ENCODE results near the gene MBNL1. TPM values are rescaled to one million over a fixed set of nuclear protein-coding genes. Genes with fewer than 3 reads are reported as not detected.
"Not testable (repeated sequence)": the region's sequence is repeated elsewhere in the genome, so short reads cannot be mapped to it uniquely, and the experiment has no call there.

Gene MBNL1
- total RNA-seq, 2 donors from 2014 or later = 1.3 to 4.9 TPM

GRCh38 chr3:152333928-152334327 lies 65.2 kb downstream of the MBNL1 start:
- H3K9ac ChIP-seq (ENCODE audit: extremely low read depth, low read length, poor library complexity, severe bottlenecking) = no peak overlapping the region
- no peak overlapping the region for H3K27ac ChIP-seq (ENCODE audit: low read depth, low read length)
- no peaks in the 10 kb centered on the region for H3K36me3 ChIP-seq (ENCODE audit: control insufficient read depth, insufficient read depth, low read length)
- H3K4me1 ChIP-seq (ENCODE audit: control insufficient read depth, insufficient read depth, low read length) = no peaks in the 10 kb centered on the region
- Mint-ChIP-seq H3K36me3 (ENCODE audit: low read depth) (no peaks in the 10 kb centered on the region), H3K9me3 (no peaks in the 10 kb centered on the region), H3K27ac (no peak overlapping the region), H3K4me3 (no peak overlapping the region), H3K4me1 (no peaks in the 10 kb centered on the region), H3K27me3 (ENCODE audit: insufficient read depth) (no peaks in the 10 kb centered on the region)
- WGBS, 2 experiments (ENCODE audit: insufficient coverage in 1 of 2, insufficient read length in 1 of 2) = 96 to 100% methylated on average over 1 of the region's 1 CpG
- H3K4me3 ChIP-seq (ENCODE audit: low read length) = no peak overlapping the region
- H3K9me3 ChIP-seq (ENCODE audit: control insufficient read depth, low read length) = no peaks in the 10 kb centered on the region
- no peaks in the 10 kb centered on the region for H3K27me3 ChIP-seq (ENCODE audit: control insufficient read depth, insufficient read depth, low read length, poor library complexity, severe bottlenecking)
- DNase-seq = no peak
- no peak for TF ChIP-seq CTCF (conservative IDR thresholded peaks at IDR 0.05)

GRCh38 chr3:152334761-152335160 lies 66.0 kb downstream of the MBNL1 start:
- no peaks in the 10 kb centered on the region for H3K36me3 Mint-ChIP-seq (ENCODE audit: low read depth)
- H3K9me3 Mint-ChIP-seq = no peaks in the 10 kb centered on the region
- Histone ChIP-seq H3K4me1 (ENCODE audit: control insufficient read depth, insufficient read depth, low read length) (no peaks in the 10 kb centered on the region), H3K36me3 (ENCODE audit: control insufficient read depth, insufficient read depth, low read length) (no peaks in the 10 kb centered on the region), H3K4me3 (ENCODE audit: low read length) (no peak overlapping the region), H3K27me3 (ENCODE audit: control insufficient read depth, insufficient read depth, low read length, poor library complexity, severe bottlenecking) (no peaks in the 10 kb centered on the region), H3K9me3 (ENCODE audit: control insufficient read depth, low read length) (no peaks in the 10 kb centered on the region), H3K9ac (ENCODE audit: extremely low read depth, low read length, poor library complexity, severe bottlenecking) (no peak overlapping the region), H3K27ac (ENCODE audit: low read depth, low read length) (no peak overlapping the region)
- no peak overlapping the region for H3K27ac Mint-ChIP-seq
- DNase-seq = no peak
- no peak overlapping the region for H3K4me3 Mint-ChIP-seq
- H3K4me1 Mint-ChIP-seq = no peaks in the 10 kb centered on the region
- WGBS, 2 experiments (ENCODE audit: insufficient coverage in 1 of 2, insufficient read length in 1 of 2) = 93% methylated on average over 3 of the region's 3 CpGs
- H3K27me3 Mint-ChIP-seq (ENCODE audit: insufficient read depth) = no peaks in the 10 kb centered on the region
- no peak for TF ChIP-seq CTCF (conservative IDR thresholded peaks at IDR 0.05)

GRCh38 chr3:152335273-152335672 lies 66.5 kb downstream of the MBNL1 start:
- H3K4me1 ChIP-seq (ENCODE audit: control insufficient read depth, insufficient read depth, low read length) = no peaks in the 10 kb centered on the region
- WGBS, 2 experiments (ENCODE audit: insufficient coverage in 1 of 2, insufficient read length in 1 of 2) = 100% methylated on average over 2 of the region's 2 CpGs; no CpG with 5 or more reads in 1 of the 2 experiments
- no peak overlapping the region for H3K9ac ChIP-seq (ENCODE audit: extremely low read depth, low read length, poor library complexity, severe bottlenecking)
- no peaks in the 10 kb centered on the region for H3K27me3 Mint-ChIP-seq (ENCODE audit: insufficient read depth)
- DNase-seq = no peak
- no peak overlapping the region for H3K4me3 Mint-ChIP-seq
- no peaks in the 10 kb centered on the region for H3K36me3 ChIP-seq (ENCODE audit: control insufficient read depth, insufficient read depth, low read length)
- H3K4me1 Mint-ChIP-seq = no peaks in the 10 kb centered on the region
- TF ChIP-seq CTCF (conservative IDR thresholded peaks at IDR 0.05) = no peak
- no peak overlapping the region for H3K27ac ChIP-seq (ENCODE audit: low read depth, low read length)
- H3K4me3 ChIP-seq (ENCODE audit: low read length) = no peak overlapping the region
- H3K36me3 Mint-ChIP-seq (ENCODE audit: low read depth) = no peaks in the 10 kb centered on the region
- no peak overlapping the region for H3K27ac Mint-ChIP-seq
- no peaks in the 10 kb centered on the region for H3K27me3 ChIP-seq (ENCODE audit: control insufficient read depth, insufficient read depth, low read length, poor library complexity, severe bottlenecking)
- no peaks in the 10 kb centered on the region for H3K9me3 Mint-ChIP-seq
- H3K9me3 ChIP-seq (ENCODE audit: control insufficient read depth, low read length) = no peaks in the 10 kb centered on the region

- 95% methylated on average over 4 to 6 of the region's 6 CpGs for WGBS, 2 experiments (ENCODE audit: insufficient coverage in 1 of 2, insufficient read length in 1 of 2)
- H3K27ac Mint-ChIP-seq = not testable (repeated sequence)
Measured at GRCh38 chr3:152337337-152337736, 68.6 kb downstream of the MBNL1 start.

More at GRCh38 chr3:152337337-152337736, 68.6 kb downstream of the MBNL1 start:
- not testable (repeated sequence) for H3K4me3 Mint-ChIP-seq; H3K27me3 ChIP-seq (ENCODE audit: control insufficient read depth, insufficient read depth, low read length, poor library complexity, severe bottlenecking); H3K27me3 Mint-ChIP-seq (ENCODE audit: insufficient read depth); H3K36me3 Mint-ChIP-seq (ENCODE audit: low read depth); H3K9ac ChIP-seq (ENCODE audit: extremely low read depth, low read length, poor library complexity, severe bottlenecking); H3K27ac ChIP-seq (ENCODE audit: low read depth, low read length); H3K4me1 Mint-ChIP-seq; DNase-seq; H3K4me3 ChIP-seq (ENCODE audit: low read length); H3K9me3 ChIP-seq (ENCODE audit: control insufficient read depth, low read length); H3K9me3 Mint-ChIP-seq; H3K36me3 ChIP-seq (ENCODE audit: control insufficient read depth, insufficient read depth, low read length); H3K4me1 ChIP-seq (ENCODE audit: control insufficient read depth, insufficient read depth, low read length)
